Thymus (tissue), 11 donors: ENCODE measurements around the gene JAK1. TPM values are rescaled to one million over a fixed set of nuclear protein-coding genes. Genes with fewer than 3 reads are reported as not detected.

Experiments used
- DNase-seq, 9 donors: peaks; one replicate each; pipeline ENCODE4 v3.0.0-alpha.2; 2013; ENCODE audit warnings: low spot score in 9 of 9, low read depth in 6 of 9, missing footprints in 1 of 9
- H3K27ac ChIP-seq, 2 donors: one replicate each; pipeline ENCODE4 v1.5.1; 2013; ENCODE audit warnings: control low read depth in 1 of 2, low read depth in 1 of 2, low read length in 1 of 2, mild to moderate bottlenecking in 1 of 2, moderate library complexity in 1 of 2
- H3K27me3 ChIP-seq, 2 donors: one replicate each; pipeline ENCODE4 v1.5.1; 2013; ENCODE audit warnings: low read length in 1 of 2; ENCODE audit not compliant: control insufficient read depth in 2 of 2, insufficient read depth in 1 of 2
- H3K36me3 ChIP-seq, 2 donors: one replicate each; pipeline ENCODE4 v1.5.1; 2013; ENCODE audit warnings: low read length in 1 of 2, mild to moderate bottlenecking in 1 of 2, moderate library complexity in 1 of 2; ENCODE audit not compliant: control insufficient read depth in 2 of 2, insufficient read depth in 2 of 2
- H3K4me1 ChIP-seq, 2 donors: one replicate each; pipeline ENCODE4 v1.5.1; 2013; ENCODE audit warnings: low read length in 2 of 2; ENCODE audit not compliant: control insufficient read depth in 2 of 2, insufficient read depth in 2 of 2
- H3K4me3 ChIP-seq, 2 donors: one replicate each; pipeline ENCODE4 v1.5.1; 2013; ENCODE audit warnings: low read length in 2 of 2, control low read depth in 1 of 2, mild to moderate bottlenecking in 1 of 2
- H3K9me3 ChIP-seq, 2 donors: one replicate each; pipeline ENCODE4 v1.5.1; 2013; ENCODE audit warnings: low read length in 1 of 2, mild to moderate bottlenecking in 1 of 2; ENCODE audit not compliant: control insufficient read depth in 2 of 2, insufficient read depth in 1 of 2
- WGBS: extraction: QIAGEN DNeasy Blood & Tissue Kit; methylation state at CpG from one replicate; pipeline ENCODE4 v1.1.7; 2013; 5-methylcytosine and 5-hydroxymethylcytosine counted together
- polyA plus RNA-seq: library from polyadenylated mRNA; stranded (reverse); fragments of 200-250 nt; gene quantifications from one replicate; pipeline ENCODE4 v1.2.3, GENCODE V29; 2013
- total RNA-seq: library from RNA; stranded (reverse); fragments of 120-200 nt; gene quantifications from one replicate; pipeline ENCODE4 v1.2.4, GENCODE V29; 2013
- donor health status: healthy.

Gene JAK1
- total and polyA plus RNA-seq, 2 donors: 97.4 to 101 TPM

DNA sequence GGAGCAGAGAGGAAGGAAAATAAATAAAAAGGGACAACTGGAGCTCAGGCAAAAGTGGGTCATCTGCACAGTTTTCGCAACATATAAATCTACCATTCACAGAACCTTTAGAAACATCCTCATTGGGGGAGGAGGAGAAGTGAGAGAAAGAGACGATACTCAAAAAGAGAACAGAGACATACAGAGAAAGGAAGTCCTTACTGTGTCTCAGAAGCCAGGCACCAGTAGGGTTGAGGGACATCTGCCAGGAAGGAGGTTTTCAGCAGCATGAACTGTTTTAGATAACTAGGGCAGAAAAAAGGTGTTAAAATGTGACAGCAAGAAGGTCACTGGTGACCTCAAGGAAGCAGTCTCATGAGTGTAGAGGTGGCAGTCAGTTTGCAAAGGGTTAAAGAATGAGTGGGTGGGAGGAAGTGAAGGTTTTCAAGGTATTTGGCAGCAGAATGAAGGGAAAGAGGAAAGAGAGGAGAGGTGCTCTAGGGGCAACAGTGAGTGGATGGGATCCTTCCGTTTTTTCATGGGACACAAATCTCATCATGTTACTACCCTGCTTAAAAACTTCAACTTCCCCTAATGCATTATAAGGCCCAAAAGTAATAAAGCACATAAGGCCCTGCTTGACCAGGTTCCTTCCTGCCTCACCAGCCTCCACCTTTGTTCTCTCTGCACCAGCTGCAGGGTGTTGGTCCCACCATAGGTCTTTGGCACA is 9.5 kb downstream of the JAK1 start:
- peak in 6 of 9 donors; percentile 32 to 79 (median 49) for DNase-seq
- 30% methylated on average over 3 of the region's 3 CpGs for WGBS
- Histone ChIP-seq H3K4me1 (peaks cover 30 to 42% of the 10 kb centered on the region in 2 donors), H3K9me3 (no peaks in the 10 kb centered on the region), H3K27ac (peak overlapping the region; percentile 80 to 87), H3K27me3 (no peaks in the 10 kb centered on the region), H3K36me3 (no peaks in the 10 kb centered on the region), H3K4me3 (no peak overlapping the region)

DNA sequence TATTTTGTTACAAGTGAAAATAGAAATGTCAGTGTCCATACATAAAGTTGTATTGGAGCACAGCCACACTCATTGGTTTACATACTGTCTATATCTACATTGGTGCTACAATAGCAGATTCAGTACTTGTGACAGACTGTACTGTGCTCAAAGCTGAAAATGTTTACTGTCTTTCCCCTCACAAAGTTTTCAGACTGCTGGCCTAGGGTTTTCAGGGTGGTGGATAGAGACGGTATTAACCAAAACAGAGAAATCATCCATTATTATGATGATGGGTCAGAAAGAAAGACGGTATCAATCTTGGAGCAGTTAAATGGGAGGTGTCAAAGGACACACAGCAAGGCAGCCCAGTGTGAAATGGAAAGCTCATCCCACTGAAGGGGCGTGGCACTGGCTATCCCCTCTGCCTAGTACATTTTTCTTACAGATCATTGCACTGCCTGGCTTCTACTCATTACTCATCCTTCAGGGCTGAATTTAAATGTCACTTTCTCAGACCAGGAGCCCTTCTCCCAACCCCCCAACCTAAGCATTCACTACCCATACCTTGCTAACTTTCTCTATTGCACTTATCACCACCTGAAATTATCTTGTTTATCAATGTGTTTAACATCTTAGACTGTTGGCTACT is 10.2 kb downstream of the JAK1 start:
- Histone ChIP-seq H3K4me3 (no peak overlapping the region), H3K9me3 (no peaks in the 10 kb centered on the region), H3K27ac (peak overlapping the region; percentile 67 to 87), H3K27me3 (no peaks in the 10 kb centered on the region), H3K36me3 (no peaks in the 10 kb centered on the region), H3K4me1 (peaks cover 30 to 34% of the 10 kb centered on the region in 2 donors)
- DNase-seq: no peak
- WGBS: 79% methylated on average over 3 of the region's 3 CpGs

DNA sequence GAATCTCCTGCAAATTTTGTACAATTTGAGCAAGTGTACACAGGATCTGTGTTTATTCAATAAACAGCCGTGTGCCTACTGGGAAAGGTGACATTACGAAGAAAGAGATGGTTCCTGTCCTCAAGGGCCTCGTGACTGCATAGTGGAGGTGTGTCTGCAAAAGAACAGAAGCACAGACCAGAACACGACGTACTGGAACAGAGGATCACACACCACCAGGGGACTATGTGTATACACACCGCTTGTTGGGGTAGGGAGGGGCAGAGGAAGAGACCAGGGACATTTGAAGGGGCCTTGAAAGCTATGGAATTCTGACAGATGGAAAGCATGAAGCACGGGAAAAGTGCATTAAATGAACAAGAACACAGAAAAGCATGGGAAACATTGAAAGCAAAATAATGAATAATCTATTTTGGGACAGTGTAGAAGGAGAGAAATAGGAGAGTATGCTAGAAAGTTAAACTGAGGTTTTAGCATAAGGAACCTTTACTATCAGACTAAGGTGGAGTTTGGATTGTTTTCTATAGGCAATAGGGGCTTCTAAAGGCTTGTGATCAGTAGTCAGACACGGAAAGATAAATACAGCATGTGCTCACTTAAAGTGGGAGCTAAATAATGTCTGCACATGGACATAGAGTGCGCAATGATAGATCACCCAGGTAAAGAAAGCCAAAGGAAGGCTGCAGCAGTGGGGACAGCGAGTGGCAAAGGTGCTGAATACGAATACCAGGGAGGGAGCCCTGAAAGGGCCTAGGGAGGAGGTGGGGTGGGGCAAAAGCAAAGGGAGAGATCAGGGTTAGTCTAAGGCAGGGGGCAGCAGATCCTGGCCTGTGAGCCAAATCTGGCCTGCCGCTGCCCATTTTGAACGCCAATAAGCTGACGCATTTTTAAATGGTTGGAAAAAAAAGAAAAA is 11.0 kb downstream of the JAK1 start:
- H3K4me1 ChIP-seq: peaks cover 29 to 33% of the 10 kb centered on the region in 2 donors
- 85% methylated on average over 14 of the region's 14 CpGs for WGBS

DNA sequence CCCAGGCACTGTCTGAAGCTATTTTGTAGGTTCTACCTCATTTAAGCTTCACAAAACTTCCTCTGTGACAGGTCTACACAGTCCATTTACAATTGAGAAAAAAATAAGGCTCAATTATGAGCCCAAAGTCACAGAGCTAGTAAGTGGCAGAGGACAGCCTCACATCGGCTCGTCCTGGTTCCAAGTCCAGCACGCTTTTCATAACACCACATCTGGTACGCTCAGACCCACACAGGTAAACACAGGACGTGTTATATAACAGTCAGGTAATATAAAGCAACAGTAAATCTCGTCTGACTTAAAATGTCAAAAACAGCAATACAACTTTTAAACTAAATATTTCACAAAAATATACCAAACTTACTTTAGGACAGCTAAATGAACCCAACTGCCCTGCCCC is 13.1 kb downstream of the JAK1 start:
- no peak overlapping the region for H3K4me3 ChIP-seq
- H3K9me3 ChIP-seq: no peaks in the 10 kb centered on the region
- DNase-seq: no peak
- H3K36me3 ChIP-seq: no peaks in the 10 kb centered on the region
- peaks cover 27 to 34% of the 10 kb centered on the region in 2 donors for H3K4me1 ChIP-seq
- H3K27me3 ChIP-seq: no peaks in the 10 kb centered on the region
- WGBS: 79% methylated on average over 6 of the region's 6 CpGs
- no peak overlapping the region for H3K27ac ChIP-seq

More for the DNA sequence above, 11.0 kb downstream of the JAK1 start:
- DNase-seq: no peak
- Histone ChIP-seq H3K4me3 (no peak overlapping the region), H3K27ac (peak overlapping the region in 1 of 2 donors; percentile 32), H3K36me3 (no peaks in the 10 kb centered on the region), H3K27me3 (no peaks in the 10 kb centered on the region), H3K9me3 (no peaks in the 10 kb centered on the region)

DNA sequence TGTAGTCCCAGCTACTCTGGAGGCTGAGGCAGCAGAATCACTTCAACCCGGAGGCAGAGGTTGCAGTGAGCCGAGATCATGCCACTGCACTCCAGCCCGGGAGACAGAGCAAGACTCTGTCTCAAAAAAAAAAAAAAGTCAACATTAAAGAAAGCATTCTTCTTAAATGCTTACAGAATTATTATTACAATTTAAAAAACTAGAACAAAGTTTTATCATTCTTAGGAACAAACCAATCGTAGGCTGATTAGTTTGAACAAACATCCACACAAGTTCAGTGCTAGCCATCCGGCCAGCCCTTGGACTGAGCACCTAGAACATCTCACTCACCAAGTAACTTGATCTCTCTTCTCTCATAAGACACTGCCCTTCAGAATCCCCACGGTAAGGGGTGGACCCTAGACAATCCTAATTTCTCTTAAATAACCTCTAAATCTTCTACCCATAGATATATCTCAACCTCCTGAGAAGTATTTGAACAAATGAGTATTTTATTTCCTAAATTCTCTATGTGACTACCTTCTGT is 16.0 kb downstream of the JAK1 start:
- 90% methylated on average over 6 of the region's 6 CpGs for WGBS
- H3K36me3 ChIP-seq: no peaks in the 10 kb centered on the region
- DNase-seq: no peak
- no peaks in the 10 kb centered on the region for H3K27me3 ChIP-seq
- peaks cover 8 to 12% of the 10 kb centered on the region in 2 donors for H3K4me1 ChIP-seq
- H3K27ac ChIP-seq: no peak overlapping the region
- H3K9me3 ChIP-seq: no peaks in the 10 kb centered on the region
- H3K4me3 ChIP-seq: no peak overlapping the region

DNA sequence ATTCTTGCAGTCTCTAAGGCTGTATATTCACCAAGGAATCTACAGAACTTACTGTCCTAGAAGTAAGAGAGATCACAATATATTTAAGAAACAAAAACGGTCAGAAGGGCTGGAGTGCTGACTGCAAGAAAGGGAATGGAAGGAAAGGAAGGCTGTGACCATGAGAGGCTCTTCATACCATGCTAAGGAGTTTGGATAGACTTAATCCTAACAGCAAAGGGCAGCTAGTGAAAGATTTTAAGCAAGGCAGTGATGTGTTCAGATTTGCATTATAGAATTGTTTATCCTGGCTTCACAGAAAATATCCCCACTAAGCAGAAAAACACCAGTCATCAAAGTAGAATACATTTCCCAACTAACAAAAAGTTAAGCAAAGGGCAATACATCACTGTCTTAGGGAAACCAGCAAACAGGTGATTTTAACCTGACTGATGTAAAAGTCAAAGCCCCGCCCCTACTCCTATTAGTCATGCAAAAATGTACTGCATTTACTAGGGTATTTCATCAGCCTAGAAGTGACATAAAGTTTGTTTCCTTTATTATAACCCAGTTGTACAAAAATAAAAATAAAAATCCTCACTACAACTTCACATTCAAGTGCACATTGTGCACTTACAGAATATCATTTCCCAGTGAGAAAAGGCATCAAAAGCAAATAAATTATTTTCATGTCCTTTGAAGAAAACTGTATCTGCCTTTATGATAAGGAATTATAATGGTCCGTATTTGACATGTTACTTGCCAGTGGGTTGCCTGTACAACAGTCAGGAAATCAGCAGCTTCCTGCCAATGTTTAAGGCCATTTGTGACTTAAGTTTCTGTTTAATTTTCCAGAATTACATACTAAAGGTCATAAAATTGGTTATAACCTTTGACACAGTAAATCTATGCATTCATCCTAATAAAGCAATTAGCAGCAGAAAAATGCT is 17.2 kb downstream of the JAK1 start:
- Histone ChIP-seq H3K9me3 (no peaks in the 10 kb centered on the region), H3K27ac (no peak overlapping the region), H3K4me1 (peaks cover 6 to 8% of the 10 kb centered on the region in 2 donors), H3K4me3 (no peak overlapping the region), H3K27me3 (no peaks in the 10 kb centered on the region), H3K36me3 (no peaks in the 10 kb centered on the region)
- no peak for DNase-seq
- WGBS: 19% methylated on average over 3 of the region's 3 CpGs

DNA sequence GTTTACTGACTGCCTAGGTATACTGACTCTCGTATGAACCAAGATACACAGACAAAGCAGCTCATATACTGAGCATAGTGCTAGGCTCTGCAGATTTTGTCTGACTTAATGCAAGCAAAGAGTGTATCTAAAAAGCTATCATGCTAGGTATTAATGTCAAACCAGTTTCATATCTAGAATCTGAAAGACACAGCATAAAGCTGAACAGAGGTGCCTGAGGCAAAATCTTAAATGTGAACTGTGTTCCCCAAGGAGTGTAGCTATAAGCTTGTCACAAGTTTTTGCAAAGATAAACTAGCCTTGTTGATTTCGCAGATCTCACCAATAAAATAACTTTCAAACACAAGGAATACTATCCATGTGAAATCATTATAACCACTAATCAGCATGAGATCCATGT is 18.1 kb downstream of the JAK1 start:
- DNase-seq: no peak
- Histone ChIP-seq H3K27me3 (no peaks in the 10 kb centered on the region), H3K4me1 (peaks cover 6 to 8% of the 10 kb centered on the region in 2 donors), H3K4me3 (no peak overlapping the region), H3K9me3 (no peaks in the 10 kb centered on the region), H3K27ac (no peak overlapping the region), H3K36me3 (no peaks in the 10 kb centered on the region)
- WGBS: 95% methylated on average over 2 of the region's 2 CpGs

DNA sequence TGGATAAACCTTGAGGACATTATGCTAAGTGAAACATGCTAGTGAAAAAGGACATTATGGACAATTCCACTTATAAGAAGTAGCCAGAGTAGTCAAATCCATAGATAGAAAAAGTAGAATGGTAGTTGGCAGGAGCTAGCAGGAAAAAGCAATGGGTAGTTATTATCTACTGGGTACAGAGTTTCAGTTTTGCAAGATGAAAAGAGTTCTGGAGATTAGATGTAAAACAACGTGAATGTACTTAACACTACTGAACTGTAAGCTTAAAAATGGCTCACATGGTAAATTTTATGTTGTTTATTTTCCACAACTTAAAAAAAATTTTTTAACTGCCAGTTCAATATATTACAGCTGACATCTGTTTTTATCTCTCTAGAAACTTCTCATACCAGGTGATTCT is 19.4 kb downstream of the JAK1 start:
- no peak overlapping the region for H3K4me3 ChIP-seq
- no peaks in the 10 kb centered on the region for H3K36me3 ChIP-seq
- H3K9me3 ChIP-seq: no peaks in the 10 kb centered on the region
- 21% methylated on average over 1 of the region's 1 CpG for WGBS
- peaks cover 6 to 8% of the 10 kb centered on the region in 2 donors for H3K4me1 ChIP-seq
- no peaks in the 10 kb centered on the region for H3K27me3 ChIP-seq
- H3K27ac ChIP-seq: peak overlapping the region in 1 of 2 donors; percentile 16
- no peak for DNase-seq
